HCT116 (cell line): ENCODE measurements around the gene TDRD9.

Experiments used
- CBX3 ChIP-seq: IDR thresholded peaks from 2 replicates; pipeline ENCODE4 v1.6.1; 2012; ENCODE audit warnings: low read depth
- CEBPB ChIP-seq: IDR thresholded peaks from 2 replicates; pipeline ENCODE4 v1.6.1; 2012; ENCODE audit warnings: low read depth
- CTCF ChIP-seq, 3 experiments: fragments of 200-600 bp in 1 of 3; sonication (generic) in 1 of 3; IDR thresholded peaks in 2 of 3; conservative IDR thresholded peaks in 1 of 3; 2 replicates each; pipeline ENCODE4 v1.5.1; 2012 to 2017; ENCODE audit warnings: low read depth in 2 of 3, low read length in 2 of 3, antibody characterized with exemption in 1 of 3, borderline replicate concordance in 1 of 3, control low read depth in 1 of 3, mild to moderate bottlenecking in 1 of 3, mixed read lengths in 1 of 3, mixed run types in 1 of 3, moderate library complexity in 1 of 3; ENCODE audit not compliant: insufficient read depth in 1 of 3
- EGR1 ChIP-seq: IDR thresholded peaks from 2 replicates; pipeline ENCODE4 v1.6.1; 2012; ENCODE audit warnings: low read depth
- EZH2 ChIP-seq: fragments of 200-600 bp; sonication (generic); IDR thresholded peaks from 2 replicates; pipeline ENCODE4 v1.6.1; 2017; ENCODE audit warnings: antibody characterized with exemption, mixed run types
- EZH2phosphoT487 ChIP-seq: fragments of 200-600 bp; IDR thresholded peaks from 2 replicates; pipeline ENCODE4 v1.6.1; 2018; ENCODE audit warnings: antibody characterized with exemption, borderline replicate concordance
- POLR2A ChIP-seq: IDR thresholded peaks from 2 replicates; pipeline ENCODE4 v1.7.0; 2011; ENCODE audit warnings: borderline replicate concordance; ENCODE audit not compliant: insufficient read depth, insufficient read length; ENCODE audit errors: extremely low read depth
- POLR2AphosphoS5 ChIP-seq: IDR thresholded peaks from 2 replicates; pipeline ENCODE4 v1.6.1; 2011; ENCODE audit warnings: mild to moderate bottlenecking, low read depth, low read length, moderate library complexity
- RAD21 ChIP-seq: IDR thresholded peaks from 2 replicates; pipeline ENCODE4 v1.6.1; 2012; ENCODE audit warnings: low read depth, mild to moderate bottlenecking
- SIN3A ChIP-seq: IDR thresholded peaks from 2 replicates; pipeline ENCODE4 v1.6.1; 2012; ENCODE audit warnings: low read depth
- SP1 ChIP-seq: IDR thresholded peaks from 2 replicates; pipeline ENCODE4 v1.6.1; 2012; ENCODE audit warnings: low read depth
- YY1 ChIP-seq: IDR thresholded peaks from 2 replicates; pipeline ENCODE4 v1.6.1; 2011; ENCODE audit warnings: low read length, low read depth, moderate library complexity, mild to moderate bottlenecking; ENCODE audit not compliant: insufficient replicate concordance; ENCODE audit errors: extremely low read depth
- TF ChIP-seq, protein P1 (sequence below): IDR thresholded peaks from 2 replicates; pipeline ENCODE4 v1.6.1; 2012
- TF ChIP-seq, protein P2 (sequence below): IDR thresholded peaks from 2 replicates; pipeline ENCODE4 v1.6.1; 2012; ENCODE audit warnings: low read depth

- TF ChIP-seq CTCF (IDR thresholded peaks at IDR 0.05 in 2 of 3, conservative IDR thresholded peaks at IDR 0.05 in 1 of 3; ENCODE audit: borderline replicate concordance in 1 of 3, insufficient read depth in 1 of 3, low read depth in 2 of 3, low read length in 2 of 3) (no peak), POLR2AphosphoS5 (no peak), EZH2 (no peak), EGR1 (no peak), YY1 (no peak), RAD21 (no peak), EZH2phosphoT487 (no peak), POLR2A (no peak), CEBPB (no peak), SP1 (no peak), CBX3 (no peak), SIN3A (no peak)
- TF ChIP-seq, protein P1, sequence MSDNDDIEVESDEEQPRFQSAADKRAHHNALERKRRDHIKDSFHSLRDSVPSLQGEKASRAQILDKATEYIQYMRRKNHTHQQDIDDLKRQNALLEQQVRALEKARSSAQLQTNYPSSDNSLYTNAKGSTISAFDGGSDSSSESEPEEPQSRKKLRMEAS = no peak
- TF ChIP-seq, protein P2, sequence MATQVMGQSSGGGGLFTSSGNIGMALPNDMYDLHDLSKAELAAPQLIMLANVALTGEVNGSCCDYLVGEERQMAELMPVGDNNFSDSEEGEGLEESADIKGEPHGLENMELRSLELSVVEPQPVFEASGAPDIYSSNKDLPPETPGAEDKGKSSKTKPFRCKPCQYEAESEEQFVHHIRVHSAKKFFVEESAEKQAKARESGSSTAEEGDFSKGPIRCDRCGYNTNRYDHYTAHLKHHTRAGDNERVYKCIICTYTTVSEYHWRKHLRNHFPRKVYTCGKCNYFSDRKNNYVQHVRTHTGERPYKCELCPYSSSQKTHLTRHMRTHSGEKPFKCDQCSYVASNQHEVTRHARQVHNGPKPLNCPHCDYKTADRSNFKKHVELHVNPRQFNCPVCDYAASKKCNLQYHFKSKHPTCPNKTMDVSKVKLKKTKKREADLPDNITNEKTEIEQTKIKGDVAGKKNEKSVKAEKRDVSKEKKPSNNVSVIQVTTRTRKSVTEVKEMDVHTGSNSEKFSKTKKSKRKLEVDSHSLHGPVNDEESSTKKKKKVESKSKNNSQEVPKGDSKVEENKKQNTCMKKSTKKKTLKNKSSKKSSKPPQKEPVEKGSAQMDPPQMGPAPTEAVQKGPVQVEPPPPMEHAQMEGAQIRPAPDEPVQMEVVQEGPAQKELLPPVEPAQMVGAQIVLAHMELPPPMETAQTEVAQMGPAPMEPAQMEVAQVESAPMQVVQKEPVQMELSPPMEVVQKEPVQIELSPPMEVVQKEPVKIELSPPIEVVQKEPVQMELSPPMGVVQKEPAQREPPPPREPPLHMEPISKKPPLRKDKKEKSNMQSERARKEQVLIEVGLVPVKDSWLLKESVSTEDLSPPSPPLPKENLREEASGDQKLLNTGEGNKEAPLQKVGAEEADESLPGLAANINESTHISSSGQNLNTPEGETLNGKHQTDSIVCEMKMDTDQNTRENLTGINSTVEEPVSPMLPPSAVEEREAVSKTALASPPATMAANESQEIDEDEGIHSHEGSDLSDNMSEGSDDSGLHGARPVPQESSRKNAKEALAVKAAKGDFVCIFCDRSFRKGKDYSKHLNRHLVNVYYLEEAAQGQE = no peak
These were observed 135.7 kb downstream of the TDRD9 start for GRCh38 chr14:104064003-104064402.
